ENCODE data around the gene VN1R5.

DNA sequence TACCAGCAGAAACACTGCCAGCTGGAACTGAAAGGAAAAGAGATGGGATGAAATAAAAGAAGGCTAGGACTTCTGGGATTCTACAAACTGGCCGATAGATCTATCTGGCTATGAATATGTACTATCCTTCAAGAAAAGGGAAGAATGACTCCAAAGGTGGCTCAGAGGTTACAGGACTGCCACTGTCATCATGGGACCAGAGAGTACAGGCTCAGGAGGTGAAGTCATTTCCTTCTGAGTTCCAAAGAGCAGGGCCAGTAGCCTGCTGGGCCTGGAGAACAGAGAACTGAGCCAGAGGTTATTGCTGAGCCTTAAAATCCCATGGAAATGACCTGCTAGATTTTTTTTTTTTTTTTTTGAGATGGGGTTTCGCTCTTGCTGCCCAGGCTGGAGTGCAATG lies 48.2 kb downstream of the VN1R5 start:
- TF ChIP-seq NFRKB (IDR thresholded peaks at IDR 0.05) (no peak), BHLHE40 (IDR thresholded peaks at IDR 0.05; ENCODE audit: borderline replicate concordance) (no peak), FOXA1 (IDR thresholded peaks at IDR 0.05) (no peak), FOXM1 (IDR thresholded peaks at IDR 0.05; ENCODE audit: borderline replicate concordance) (no peak), ZNF384 (IDR thresholded peaks at IDR 0.05) (no peak), ARNT (IDR thresholded peaks at IDR 0.05) (no peak)
